ACC112 (cell line): ENCODE measurements around the gene BCL7A.
"Not testable (repeated sequence)": the region's sequence is repeated elsewhere in the genome, so short reads cannot be mapped to it uniquely, and the experiment has no call there.

ENCODE experiments used
- H2AFZ ChIP-seq: fragments of 200-600 bp; sonication (generic); one replicate; pipeline ENCODE4 v1.6.0; 2017; ENCODE audit warnings: antibody characterized with exemption, low read length; ENCODE audit not compliant: unreplicated experiment
- H3K27ac ChIP-seq: fragments of 200-600 bp; sonication (generic); 2 replicates; pipeline ENCODE4 v1.5.1; 2014; ENCODE audit warnings: low read depth, mild to moderate bottlenecking, antibody characterized with exemption, low read length, moderate library complexity
- H3K27me3 ChIP-seq: fragments of 200-600 bp; sonication (generic); 2 replicates; pipeline ENCODE4 v1.6.1; 2014; ENCODE audit warnings: mild to moderate bottlenecking, antibody characterized with exemption, low read length, moderate library complexity, mixed read lengths; ENCODE audit not compliant: insufficient read depth
- H3K36me3 ChIP-seq: fragments of 200-600 bp; sonication (generic); 2 replicates; pipeline ENCODE4 v1.6.1; 2016; ENCODE audit warnings: mild to moderate bottlenecking, antibody characterized with exemption, low read length, moderate library complexity, mixed read lengths; ENCODE audit not compliant: insufficient read depth
- H3K4me1 ChIP-seq: fragments of 200-600 bp; sonication (generic); one replicate; pipeline ENCODE4 v1.6.1; 2016; ENCODE audit warnings: low read length, mixed read lengths; ENCODE audit not compliant: insufficient read depth, unreplicated experiment, control insufficient read depth
- H3K4me3 ChIP-seq: fragments of 200-600 bp; sonication (generic); 2 replicates; pipeline ENCODE4 v1.5.1; 2014; ENCODE audit warnings: mild to moderate bottlenecking, low read depth, low read length
- H3K79me2 ChIP-seq: fragments of 200-600 bp; sonication (generic); one replicate; pipeline ENCODE4 v1.6.0; 2016; ENCODE audit warnings: low read length; ENCODE audit not compliant: control insufficient read depth, unreplicated experiment, insufficient read depth

Gene BCL7A

DNA sequence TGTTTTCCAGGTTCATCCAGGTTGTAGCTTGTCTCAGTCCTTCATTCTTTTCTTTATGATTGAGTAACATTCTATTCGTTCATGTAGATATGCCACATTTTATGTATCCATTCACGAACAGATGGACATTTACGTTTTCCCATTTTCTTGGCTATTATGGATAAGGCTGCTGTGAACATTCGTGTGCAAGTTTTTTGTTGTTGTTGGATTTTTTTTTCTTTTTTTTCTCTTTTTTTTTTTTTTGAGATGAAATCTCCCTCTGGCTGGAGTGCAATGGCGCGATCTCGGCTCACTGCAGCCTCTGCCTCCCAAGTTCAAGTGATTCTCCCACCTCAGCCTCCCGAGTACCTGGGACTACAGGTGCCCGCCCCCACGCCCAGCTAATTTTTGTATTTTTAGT is 33.2 kb upstream of the BCL7A start:
- H3K36me3 ChIP-seq, H3K27me3 ChIP-seq, H2AFZ ChIP-seq, H3K27ac ChIP-seq, H3K79me2 ChIP-seq, H3K4me3 ChIP-seq: not testable (repeated sequence)
- peaks cover 12% of the 10 kb centered on the region for H3K4me1 ChIP-seq

GRCh38 chr12:121989276-121990113 is 32.2 kb upstream of the BCL7A start:
- H3K27me3 ChIP-seq, result no peaks in the 10 kb centered on the region
- H3K4me3 ChIP-seq, result no peak overlapping the region
- no peak overlapping the region for H3K27ac ChIP-seq
- H3K36me3 ChIP-seq, result no peaks in the 10 kb centered on the region
- H2AFZ ChIP-seq, result no peak overlapping the region
- no peaks in the 10 kb centered on the region for H3K79me2 ChIP-seq
- peaks cover 12% of the 10 kb centered on the region for H3K4me1 ChIP-seq

GRCh38 chr12:121990114-121990647 is 31.5 kb upstream of the BCL7A start:
- H3K27ac ChIP-seq, result no peak overlapping the region
- H3K4me1 ChIP-seq, result peaks cover 12% of the 10 kb centered on the region
- no peaks in the 10 kb centered on the region for H3K36me3 ChIP-seq
- no peak overlapping the region for H3K4me3 ChIP-seq
- no peak overlapping the region for H2AFZ ChIP-seq
- H3K27me3 ChIP-seq, result no peaks in the 10 kb centered on the region
- no peaks in the 10 kb centered on the region for H3K79me2 ChIP-seq

GRCh38 chr12:121990692-121991603 is 30.7 kb upstream of the BCL7A start:
- Histone ChIP-seq H3K27ac (no peak overlapping the region; the same call in 1 of the 2 replicates), H2AFZ (no peak overlapping the region)

DNA sequence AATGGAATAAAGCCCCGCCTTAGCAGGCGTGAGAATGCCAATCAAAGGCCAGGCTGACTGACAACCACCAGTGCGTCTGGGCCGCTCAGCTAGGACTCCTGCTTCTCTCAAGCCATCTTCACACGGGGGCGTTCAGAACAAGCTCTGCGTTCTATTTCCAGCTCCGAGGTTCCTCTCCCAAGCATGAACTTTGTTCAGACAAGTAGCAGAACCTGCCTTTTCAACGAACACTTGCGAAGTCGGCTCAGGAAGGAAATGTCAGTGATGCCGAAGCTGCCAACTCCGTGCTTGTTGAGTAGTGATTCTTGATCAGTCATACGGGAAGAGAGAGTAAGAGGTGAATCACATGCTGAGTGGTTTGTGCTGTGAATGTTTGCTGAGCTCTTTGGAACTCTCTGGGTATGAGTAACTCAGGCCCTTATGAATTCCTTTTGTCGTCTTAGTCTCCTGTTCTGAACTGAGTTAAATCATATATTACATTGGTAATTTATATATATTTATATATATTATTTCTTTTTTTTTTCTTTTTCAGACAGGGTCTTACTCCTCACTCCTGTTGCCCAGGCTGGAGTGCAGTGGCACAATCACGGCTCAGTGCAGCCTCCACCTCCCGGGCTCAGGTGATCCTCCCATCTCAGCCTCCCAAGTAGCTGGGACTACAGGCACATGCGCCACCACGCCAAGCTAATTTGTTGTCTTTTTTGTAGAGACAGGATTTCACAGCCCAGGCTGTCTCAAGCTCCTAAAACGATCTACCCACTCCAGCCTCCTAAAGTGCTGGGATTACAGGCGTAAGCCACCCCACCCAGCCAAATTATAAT is 29.4 kb upstream of the BCL7A start:
- peak overlapping the region; percentile 91 for H2AFZ ChIP-seq
- peak overlapping the region; percentile 81 for H3K27ac ChIP-seq
- no peaks in the 10 kb centered on the region for H3K79me2 ChIP-seq
- H3K27me3 ChIP-seq, result no peaks in the 10 kb centered on the region
- no peaks in the 10 kb centered on the region for H3K36me3 ChIP-seq
- no peak overlapping the region for H3K4me3 ChIP-seq
- H3K4me1 ChIP-seq, result peaks cover 12% of the 10 kb centered on the region

More at GRCh38 chr12:121990692-121991603, 30.7 kb upstream of the BCL7A start:
- no peak overlapping the region for H3K4me3 ChIP-seq
- peaks cover 12% of the 10 kb centered on the region for H3K4me1 ChIP-seq
- no peaks in the 10 kb centered on the region for H3K36me3 ChIP-seq
- no peaks in the 10 kb centered on the region for H3K79me2 ChIP-seq
- H3K27me3 ChIP-seq, result no peaks in the 10 kb centered on the region

DNA sequence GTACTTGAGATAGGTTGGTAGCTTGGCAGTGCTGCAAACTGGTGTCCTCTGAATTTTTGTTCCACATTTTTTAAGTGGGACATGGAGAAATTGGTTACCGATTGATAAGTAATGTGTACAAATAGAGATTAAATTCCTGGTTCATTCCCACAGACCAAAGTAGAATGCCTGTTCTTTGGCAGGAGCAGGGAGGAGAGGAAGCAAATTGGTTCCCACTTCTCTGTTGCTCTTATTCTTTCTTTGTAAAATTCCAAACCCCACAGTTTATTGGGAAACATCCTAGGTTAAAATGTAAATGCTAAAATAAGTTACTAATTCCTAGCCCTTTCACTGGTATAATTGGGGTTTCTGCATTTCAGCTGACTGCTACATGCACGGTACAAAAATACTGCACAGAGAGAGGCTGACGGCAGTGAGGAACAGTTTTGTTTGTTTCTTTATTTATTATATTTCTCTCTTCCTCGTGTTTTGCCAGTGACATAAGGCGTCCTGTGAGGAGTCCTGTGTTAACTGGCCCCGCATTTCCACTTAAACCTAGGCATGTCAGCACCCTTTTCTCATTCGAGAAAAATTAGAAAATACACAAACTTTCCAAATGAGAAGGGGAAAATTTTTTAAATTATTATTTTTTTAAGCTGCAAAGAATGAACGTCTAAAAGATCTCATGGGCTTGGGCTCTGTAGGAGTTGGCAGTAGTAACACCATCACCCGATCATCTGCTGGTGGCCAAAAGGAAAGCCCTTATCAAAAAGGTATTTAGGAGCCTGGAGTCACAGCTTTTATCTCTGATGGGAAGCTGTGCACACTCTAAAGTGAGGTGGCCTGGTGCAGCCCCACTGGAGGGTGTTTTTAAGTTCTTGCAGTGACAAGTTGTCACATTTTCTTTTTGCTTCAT is 25.4 kb upstream of the BCL7A start:
- Histone ChIP-seq H3K36me3 (no peaks in the 10 kb centered on the region), H3K27ac (no peak overlapping the region), H3K4me3 (no peak overlapping the region), H2AFZ (no peak overlapping the region), H3K4me1 (peaks cover 8% of the 10 kb centered on the region), H3K27me3 (no peaks in the 10 kb centered on the region), H3K79me2 (no peaks in the 10 kb centered on the region)

DNA sequence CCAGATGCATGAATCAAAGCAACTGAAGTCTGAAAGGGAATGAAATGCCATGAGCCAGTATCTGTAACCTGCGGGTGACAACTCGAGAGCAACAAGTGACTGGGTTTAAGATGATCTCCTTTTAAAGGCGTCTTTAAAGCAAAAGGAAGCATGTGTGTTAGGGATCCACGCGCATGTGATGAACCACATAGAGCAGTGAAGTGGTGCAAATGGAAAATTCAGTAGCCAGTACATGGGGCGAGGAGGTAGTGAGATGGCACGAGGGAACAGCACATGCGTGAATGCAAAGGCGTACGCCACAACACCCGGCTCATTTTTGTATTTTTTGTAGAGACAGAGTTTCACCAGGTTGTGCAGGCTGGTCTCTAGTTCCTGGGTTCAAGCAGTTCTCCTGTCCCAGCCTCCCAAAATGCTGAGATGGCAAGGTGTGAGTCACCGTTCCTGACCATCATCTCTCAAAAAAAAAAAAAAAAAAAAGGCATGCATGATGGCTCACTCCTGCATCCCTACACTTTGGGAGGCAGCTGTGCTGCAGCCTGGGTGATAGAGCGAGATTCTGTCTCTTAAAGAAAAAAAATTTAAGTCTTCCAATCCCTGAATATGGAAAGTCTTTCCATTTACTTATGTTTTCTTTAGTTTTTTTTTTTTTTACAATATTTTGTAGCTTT is 24.6 kb upstream of the BCL7A start:
- H3K27ac ChIP-seq, result no peak overlapping the region
- H3K27me3 ChIP-seq, result no peaks in the 10 kb centered on the region
- no peak overlapping the region for H3K4me3 ChIP-seq
- H3K36me3 ChIP-seq, result no peaks in the 10 kb centered on the region
- H3K79me2 ChIP-seq, result no peaks in the 10 kb centered on the region
- no peak overlapping the region for H2AFZ ChIP-seq
- peaks cover under 1% of the 10 kb centered on the region for H3K4me1 ChIP-seq

DNA sequence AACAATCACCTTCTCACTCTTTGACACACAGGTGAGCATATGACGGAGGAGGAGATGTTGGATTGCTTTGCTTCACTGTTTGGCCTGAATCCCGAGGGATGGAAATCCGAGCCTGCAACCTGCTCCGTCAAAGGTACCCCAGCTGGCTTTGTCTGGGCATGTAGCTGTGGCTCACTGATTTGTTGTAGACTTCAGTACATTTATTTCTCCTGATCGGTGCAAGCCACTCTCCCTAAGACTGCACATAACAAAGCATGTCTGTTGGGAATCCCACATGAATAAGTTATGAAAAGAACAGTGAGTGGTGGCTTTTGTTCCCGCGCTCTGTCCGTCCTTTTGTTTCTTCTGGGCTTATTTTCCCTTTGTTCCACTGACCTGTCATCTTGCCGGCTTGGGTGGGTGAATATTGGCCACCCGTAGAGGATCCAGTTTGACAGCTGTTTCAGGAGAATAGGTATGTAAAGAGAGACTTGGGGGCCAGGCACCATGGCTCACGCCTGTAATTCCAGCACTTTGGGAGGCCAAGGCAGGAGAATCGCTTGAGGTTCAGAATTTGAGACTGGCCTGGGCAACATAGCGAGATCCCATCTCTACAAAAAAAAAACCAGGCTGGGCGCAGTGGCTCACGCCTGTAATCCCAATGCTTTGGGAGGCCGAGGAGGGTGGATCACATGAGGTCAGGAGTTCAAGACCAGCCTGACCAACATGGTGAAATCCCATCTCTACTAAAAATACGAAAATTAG is 20.0 kb upstream of the BCL7A start:
- H3K4me1 ChIP-seq, result no peaks in the 10 kb centered on the region
- H3K79me2 ChIP-seq, result no peaks in the 10 kb centered on the region
- no peak overlapping the region for H2AFZ ChIP-seq
- no peaks in the 10 kb centered on the region for H3K27me3 ChIP-seq
- no peak overlapping the region for H3K27ac ChIP-seq
- no peaks in the 10 kb centered on the region for H3K36me3 ChIP-seq
- no peak overlapping the region for H3K4me3 ChIP-seq
